Upper lobe of left lung (tissue), 6 donors: Measurements from ENCODE around the gene CHSY3. TPM values are rescaled to one million over a fixed set of nuclear protein-coding genes. Genes with fewer than 3 reads are reported as not detected.
A peak's percentile ranks its signal among the peaks of the same experiment; 100 is the strongest.

ENCODE experiments used
- ATAC-seq, 2 donors: fragments of 200-7000 bp; cut with Tn5 transposase; one replicate each; pipeline ENCODE4 v1.9.1; 2022; ENCODE audit warnings: mild to moderate bottlenecking in 2 of 2, moderate library complexity in 2 of 2; ENCODE audit not compliant: low FRiP score in 2 of 2
- DNase-seq, 2 donors: peaks; one replicate each; pipeline ENCODE4 v3.0.0-alpha.2; 2019 to 2020
- H3K27ac ChIP-seq, 4 donors: fragments of 200-600 bp; sonication (generic); one replicate each; pipeline ENCODE4 v1.5.1; 2016 to 2019
- H3K27me3 ChIP-seq, 4 donors: fragments of 200-600 bp; sonication (generic); one replicate each; pipeline ENCODE4 v1.5.1; 2017 to 2019
- H3K36me3 ChIP-seq, 4 donors: fragments of 200-600 bp; sonication (generic); one replicate each; pipeline ENCODE4 v1.5.1; 2016 to 2019
- H3K4me1 ChIP-seq, 4 donors: fragments of 200-600 bp; sonication (generic); one replicate each; pipeline ENCODE4 v1.5.1; 2018 to 2019
- H3K4me3 ChIP-seq, 4 donors: fragments of 200-600 bp; sonication (generic); one replicate each; pipeline ENCODE4 v1.5.1; 2017 to 2019; ENCODE audit warnings: mild to moderate bottlenecking in 2 of 4, moderate library complexity in 1 of 4
- H3K9me3 ChIP-seq, 4 donors: fragments of 200-600 bp; sonication (generic); one replicate each; pipeline ENCODE4 v1.5.1; 2018 to 2019
- EP300 ChIP-seq, 4 donors: sonication (generic); formaldehyde crosslinking; IDR thresholded peaks; one replicate each; pipeline ENCODE4 v1.5.1; 2017; ENCODE audit warnings: antibody characterized with exemption in 4 of 4, control low read depth in 2 of 4
- POLR2A ChIP-seq, 4 donors: fragments of 450-650 bp; IDR thresholded peaks; one replicate each; pipeline ENCODE4 v1.5.1; 2016 to 2017; ENCODE audit warnings: antibody characterized with exemption in 4 of 4, mild to moderate bottlenecking in 2 of 4
- POLR2AphosphoS5 ChIP-seq, 2 donors: sonication (generic); formaldehyde crosslinking; IDR thresholded peaks; one replicate each; pipeline ENCODE4 v1.5.1; 2017; ENCODE audit warnings: antibody characterized with exemption in 2 of 2
- WGBS, 2 donors: methylation state at CpG; one replicate each; pipeline ENCODE4 v1.1.5; 2017 to 2018; 5-methylcytosine and 5-hydroxymethylcytosine counted together
- total RNA-seq, 6 donors: library from RNA; depleted of rRNA in 4 of 6; stranded (reverse); fragments of >200 nt in 4 of 6; gene quantifications; one replicate each; pipeline versions ENCODE4 v1.1.0 to v1.2.1, GENCODE V29; 2016 to 2021
- TF ChIP-seq, protein P1 (sequence below), 6 experiments: fragments of 450-650 bp in 4 of 6; fragments of 200-600 bp in 2 of 6; sonication (generic) in 2 of 6; IDR thresholded peaks; one replicate each; pipeline ENCODE4 v1.5.1; 2016 to 2019; ENCODE audit warnings: antibody characterized with exemption in 6 of 6
- donor health status: DM: no; HTN: no; CAD: no; lungs with moderate emphysema.
- donor health status: DM: no; HTN: yes; CAD: no; lungs with severe emphysema.

Gene CHSY3
- total RNA-seq, 6 donors from 2014 or later = 3.1 to 7.5 (median 6.3) TPM

DNA sequence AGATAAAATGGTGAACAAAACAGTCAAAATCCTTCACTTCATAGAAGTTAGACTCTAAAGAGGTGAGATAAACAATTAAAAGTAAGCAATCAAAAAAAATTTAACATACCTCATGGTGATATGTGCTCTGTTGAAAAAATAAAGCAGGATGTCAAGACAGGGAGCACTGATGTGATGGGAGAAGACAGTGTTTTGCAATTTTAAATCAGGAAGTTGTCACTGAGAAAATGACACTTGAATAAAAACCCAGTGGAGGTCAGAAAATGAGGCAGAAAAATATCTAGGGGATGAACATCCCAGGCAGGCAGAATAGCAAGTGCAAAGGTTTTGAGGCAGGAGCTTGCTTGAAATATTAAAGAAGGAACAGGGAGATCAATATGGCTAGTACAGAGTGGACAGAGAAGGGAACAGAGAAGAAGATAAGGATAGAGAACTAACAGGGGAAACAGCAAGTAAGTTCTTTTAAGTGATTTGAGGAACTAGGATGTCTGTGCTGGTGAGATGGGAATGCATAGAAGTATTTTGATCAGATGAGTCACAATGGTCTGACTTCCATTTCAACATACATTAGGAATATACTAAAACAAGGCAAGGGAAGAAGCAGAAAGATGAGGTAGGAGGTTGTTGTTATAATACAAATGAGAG lies 130.4 kb downstream of the CHSY3 start:
- no peak overlapping the region for H3K27ac ChIP-seq
- no peaks in the 10 kb centered on the region for H3K36me3 ChIP-seq
- H3K4me1 ChIP-seq = no peaks in the 10 kb centered on the region
- peak in 1 of 2 donors; percentile 29 for ATAC-seq
- no peak overlapping the region for H3K4me3 ChIP-seq
- no peaks in the 10 kb centered on the region for H3K9me3 ChIP-seq
- TF ChIP-seq EP300 (IDR thresholded peaks at IDR 0.05) (no peak), POLR2A (IDR thresholded peaks at IDR 0.05) (no peak), POLR2AphosphoS5 (IDR thresholded peaks at IDR 0.05) (no peak)
- TF ChIP-seq, protein P1, sequence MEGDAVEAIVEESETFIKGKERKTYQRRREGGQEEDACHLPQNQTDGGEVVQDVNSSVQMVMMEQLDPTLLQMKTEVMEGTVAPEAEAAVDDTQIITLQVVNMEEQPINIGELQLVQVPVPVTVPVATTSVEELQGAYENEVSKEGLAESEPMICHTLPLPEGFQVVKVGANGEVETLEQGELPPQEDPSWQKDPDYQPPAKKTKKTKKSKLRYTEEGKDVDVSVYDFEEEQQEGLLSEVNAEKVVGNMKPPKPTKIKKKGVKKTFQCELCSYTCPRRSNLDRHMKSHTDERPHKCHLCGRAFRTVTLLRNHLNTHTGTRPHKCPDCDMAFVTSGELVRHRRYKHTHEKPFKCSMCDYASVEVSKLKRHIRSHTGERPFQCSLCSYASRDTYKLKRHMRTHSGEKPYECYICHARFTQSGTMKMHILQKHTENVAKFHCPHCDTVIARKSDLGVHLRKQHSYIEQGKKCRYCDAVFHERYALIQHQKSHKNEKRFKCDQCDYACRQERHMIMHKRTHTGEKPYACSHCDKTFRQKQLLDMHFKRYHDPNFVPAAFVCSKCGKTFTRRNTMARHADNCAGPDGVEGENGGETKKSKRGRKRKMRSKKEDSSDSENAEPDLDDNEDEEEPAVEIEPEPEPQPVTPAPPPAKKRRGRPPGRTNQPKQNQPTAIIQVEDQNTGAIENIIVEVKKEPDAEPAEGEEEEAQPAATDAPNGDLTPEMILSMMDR (IDR thresholded peaks at IDR 0.05) = no peak
- no peak for DNase-seq
- no peaks in the 10 kb centered on the region for H3K27me3 ChIP-seq

DNA sequence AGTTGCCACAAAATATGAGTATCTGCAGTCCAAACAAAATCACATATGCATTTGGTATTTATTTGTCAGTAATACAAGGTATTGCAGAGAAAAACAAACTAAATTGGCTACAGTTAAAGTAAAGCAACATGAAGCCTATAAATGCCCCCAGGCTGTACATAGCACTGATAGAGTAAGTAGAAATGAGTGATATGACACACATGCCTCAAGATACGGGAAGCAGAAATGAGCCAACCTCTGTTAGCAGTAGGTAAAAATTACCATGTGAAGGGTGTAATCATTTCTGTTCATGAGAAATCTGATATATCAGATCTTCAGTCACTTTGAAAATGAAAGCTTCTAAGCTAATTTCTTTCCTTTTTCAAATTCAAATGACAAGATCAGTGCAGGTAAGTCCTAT lies 131.1 kb downstream of the CHSY3 start:
- ATAC-seq (no peak), DNase-seq (no peak)
- WGBS, 2 donors = 93% methylated on average over 1 of the region's 1 CpG
- H3K9me3 ChIP-seq = no peaks in the 10 kb centered on the region
- H3K27me3 ChIP-seq = no peaks in the 10 kb centered on the region
- no peak overlapping the region for H3K27ac ChIP-seq
- no peak overlapping the region for H3K4me3 ChIP-seq
- no peak for TF ChIP-seq EP300 (IDR thresholded peaks at IDR 0.05)
- TF ChIP-seq POLR2A (IDR thresholded peaks at IDR 0.05) = no peak
- TF ChIP-seq, protein P1 (IDR thresholded peaks at IDR 0.05) = no peak
- no peak for TF ChIP-seq POLR2AphosphoS5 (IDR thresholded peaks at IDR 0.05)
- H3K36me3 ChIP-seq = no peaks in the 10 kb centered on the region
- H3K4me1 ChIP-seq = no peaks in the 10 kb centered on the region

DNA sequence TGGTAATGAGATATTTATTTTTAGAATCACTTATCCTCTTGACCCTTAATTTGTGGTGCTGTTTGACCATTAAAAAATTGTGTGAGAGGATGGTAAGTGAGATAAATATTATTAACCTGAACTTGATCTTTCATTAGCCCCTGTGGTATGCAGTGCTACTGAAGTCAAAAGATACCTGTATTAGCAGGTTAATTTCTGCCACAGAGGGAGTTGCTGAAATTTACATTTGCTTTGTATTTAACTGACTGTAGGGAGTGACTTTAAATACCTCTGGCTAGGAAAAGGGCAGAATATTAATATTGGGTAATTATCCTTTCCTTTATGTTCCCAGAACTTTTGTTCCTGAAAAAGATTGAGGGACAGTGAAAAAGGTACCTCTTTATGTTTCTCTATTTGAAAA lies 133.6 kb downstream of the CHSY3 start:
- Histone ChIP-seq H3K9me3 (no peaks in the 10 kb centered on the region), H3K4me1 (no peaks in the 10 kb centered on the region), H3K4me3 (no peak overlapping the region), H3K27me3 (no peaks in the 10 kb centered on the region), H3K36me3 (no peaks in the 10 kb centered on the region), H3K27ac (no peak overlapping the region)
- no peak for TF ChIP-seq POLR2AphosphoS5 (IDR thresholded peaks at IDR 0.05)
- TF ChIP-seq POLR2A (IDR thresholded peaks at IDR 0.05) = no peak
- TF ChIP-seq EP300 (IDR thresholded peaks at IDR 0.05) = no peak
- TF ChIP-seq, protein P1 (IDR thresholded peaks at IDR 0.05) = no peak
- DNase-seq (no peak), ATAC-seq (no peak)

DNA sequence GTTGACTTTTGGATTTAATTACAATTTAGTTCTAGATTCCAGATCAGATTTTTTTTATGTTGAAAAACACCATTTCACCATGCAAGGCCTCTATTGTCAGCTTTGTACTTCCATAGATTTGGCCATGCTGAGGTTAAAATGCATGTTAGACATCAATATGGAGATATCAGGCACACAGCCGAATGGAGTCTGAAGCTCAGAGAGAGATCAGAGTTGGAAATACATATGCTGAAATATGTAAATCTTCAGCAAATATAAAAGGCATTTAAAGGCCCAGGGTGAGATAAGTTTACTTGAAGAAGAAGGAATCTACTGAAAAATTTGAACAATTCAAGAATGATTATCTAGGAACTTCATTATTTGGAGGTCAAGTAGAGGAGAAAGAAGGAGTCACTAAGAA lies 139.6 kb downstream of the CHSY3 start:
- H3K4me1 ChIP-seq = no peaks in the 10 kb centered on the region
- DNase-seq (no peak), ATAC-seq (no peak)
- no peaks in the 10 kb centered on the region for H3K27me3 ChIP-seq
- no peaks in the 10 kb centered on the region for H3K9me3 ChIP-seq
- no peaks in the 10 kb centered on the region for H3K36me3 ChIP-seq
- no peak overlapping the region for H3K4me3 ChIP-seq
- no peak overlapping the region for H3K27ac ChIP-seq
- WGBS, 2 donors = 89 to 100% methylated on average over 1 of the region's 1 CpG
- TF ChIP-seq, protein P1 (IDR thresholded peaks at IDR 0.05) = no peak
- TF ChIP-seq POLR2AphosphoS5 (IDR thresholded peaks at IDR 0.05) = no peak
- TF ChIP-seq EP300 (IDR thresholded peaks at IDR 0.05) = no peak
- no peak for TF ChIP-seq POLR2A (IDR thresholded peaks at IDR 0.05)

DNA sequence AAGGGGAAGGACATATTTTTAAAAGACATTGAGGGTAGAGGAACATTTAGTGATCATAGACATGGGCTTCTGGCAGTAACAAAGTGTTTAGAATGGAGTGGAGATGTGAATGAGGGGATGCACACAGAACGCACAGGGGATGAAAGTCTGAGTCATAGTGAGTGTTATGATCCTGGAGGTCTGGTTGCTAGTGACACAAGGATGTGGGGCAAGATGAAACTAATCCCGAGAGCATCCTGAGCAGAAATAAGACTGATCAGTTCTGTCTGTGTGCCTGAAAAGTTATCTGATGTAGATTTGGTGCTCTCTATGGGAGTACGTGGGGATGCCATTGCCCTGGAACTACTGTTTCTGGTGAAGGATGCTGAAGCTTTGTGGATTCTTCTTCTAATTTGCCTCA lies 141.1 kb downstream of the CHSY3 start:
- no peak for ATAC-seq
- no peaks in the 10 kb centered on the region for H3K27me3 ChIP-seq
- no peaks in the 10 kb centered on the region for H3K4me1 ChIP-seq
- TF ChIP-seq, protein P1 (IDR thresholded peaks at IDR 0.05) = no peak
- no peak for TF ChIP-seq POLR2A (IDR thresholded peaks at IDR 0.05)
- TF ChIP-seq EP300 (IDR thresholded peaks at IDR 0.05) = no peak
- no peak for TF ChIP-seq POLR2AphosphoS5 (IDR thresholded peaks at IDR 0.05)
- no peak for DNase-seq
- H3K4me3 ChIP-seq = no peak overlapping the region
- no peak overlapping the region for H3K27ac ChIP-seq
- no peaks in the 10 kb centered on the region for H3K36me3 ChIP-seq
- H3K9me3 ChIP-seq = no peaks in the 10 kb centered on the region
- WGBS, 2 donors = 85 to 91% methylated on average over 3 of the region's 3 CpGs
